Measurements from ENCODE around the gene EPB41.
"Not testable (repeated sequence)": the region's sequence is repeated elsewhere in the genome, so short reads cannot be mapped to it uniquely, and the experiment has no call there.

The EPB41 gene

GRCh38 chr1:28927266-28927647 is 12.9 kb downstream of the EPB41 start:
- DNase-seq (ENCODE audit: low read depth in 2 of 2): no peak

GRCh38 chr1:28927648-28928313 is 13.4 kb downstream of the EPB41 start:
- DNase-seq (ENCODE audit: low read depth in 2 of 2): no peak

- no peak for DNase-seq (ENCODE audit: low read depth in 2 of 2)
Observed at GRCh38 chr1:28928314-28928941, 14.1 kb downstream of the EPB41 start.

- no peak for DNase-seq (ENCODE audit: low read depth in 2 of 2)
Observed at GRCh38 chr1:28933277-28933676, 18.9 kb downstream of the EPB41 start.

GRCh38 chr1:28933918-28934317 is 19.5 kb downstream of the EPB41 start:
- DNase-seq (ENCODE audit: low read depth in 2 of 2): no peak

- DNase-seq (ENCODE audit: low read depth in 2 of 2): no peak
Observed at GRCh38 chr1:28934676-28935075, 20.3 kb downstream of the EPB41 start.

- no peak for DNase-seq (ENCODE audit: low read depth in 2 of 2)
Observed at GRCh38 chr1:28935293-28935692, 20.9 kb downstream of the EPB41 start.

- no peak for DNase-seq (ENCODE audit: low read depth in 2 of 2)
Observed at GRCh38 chr1:28936094-28936493, 21.7 kb downstream of the EPB41 start.

- DNase-seq (ENCODE audit: low read depth in 2 of 2): no peak
Observed at GRCh38 chr1:28936528-28936927, 22.2 kb downstream of the EPB41 start.

GRCh38 chr1:28943581-28943980 is 29.2 kb downstream of the EPB41 start:
- DNase-seq (ENCODE audit: low read depth in 2 of 2): not testable (repeated sequence)

GRCh38 chr1:28950006-28950405 is 35.6 kb downstream of the EPB41 start:
- no peak for DNase-seq (ENCODE audit: low read depth in 2 of 2)

GRCh38 chr1:28950449-28950848 is 36.1 kb downstream of the EPB41 start:
- no peak for DNase-seq (ENCODE audit: low read depth in 2 of 2)

GRCh38 chr1:28954126-28954726 is 39.9 kb downstream of the EPB41 start:
- DNase-seq (ENCODE audit: low read depth in 2 of 2): no peak

- no peak for DNase-seq (ENCODE audit: low read depth in 2 of 2)
Observed at GRCh38 chr1:28956038-28956464, 41.7 kb downstream of the EPB41 start.

- peak; percentile 33 to 38 for DNase-seq (ENCODE audit: low read depth in 2 of 2)
Observed at GRCh38 chr1:28962114-28962831, 47.9 kb downstream of the EPB41 start.

- DNase-seq (ENCODE audit: low read depth in 2 of 2): no peak
Observed at GRCh38 chr1:28965271-28965870, 51.0 kb downstream of the EPB41 start.

GRCh38 chr1:28966617-28967016 is 52.2 kb downstream of the EPB41 start:
- DNase-seq (ENCODE audit: low read depth in 2 of 2): no peak

GRCh38 chr1:28971980-28972771 is 57.8 kb downstream of the EPB41 start:
- DNase-seq (ENCODE audit: low read depth in 2 of 2): no peak

- DNase-seq (ENCODE audit: low read depth in 2 of 2): no peak
Observed at GRCh38 chr1:28973596-28974421, 59.4 kb downstream of the EPB41 start.

GRCh38 chr1:28974432-28974831 is 60.1 kb downstream of the EPB41 start:
- DNase-seq (ENCODE audit: low read depth in 2 of 2): no peak

Data from stimulated activated CD4-positive, alpha-beta T cell treated with anti-CD3 and anti-CD28 coated beads, Interleukin-15, amount 100 ng/mL, for 48 hours (primary cell).